GM19395 (cell line): ENCODE data around the gene MAEA.

Experiments used
- ATAC-seq: cut with Tn5 transposase; IDR thresholded peaks from one replicate; pipeline ENCODE4 v1.9.1; 2021; ENCODE audit warnings: mild to moderate bottlenecking, moderate library complexity; ENCODE audit not compliant: unreplicated experiment

MAEA gene

GRCh38 chr4:1376841-1377605 is 87.3 kb downstream of the MAEA start:
- no peak for ATAC-seq

DNA sequence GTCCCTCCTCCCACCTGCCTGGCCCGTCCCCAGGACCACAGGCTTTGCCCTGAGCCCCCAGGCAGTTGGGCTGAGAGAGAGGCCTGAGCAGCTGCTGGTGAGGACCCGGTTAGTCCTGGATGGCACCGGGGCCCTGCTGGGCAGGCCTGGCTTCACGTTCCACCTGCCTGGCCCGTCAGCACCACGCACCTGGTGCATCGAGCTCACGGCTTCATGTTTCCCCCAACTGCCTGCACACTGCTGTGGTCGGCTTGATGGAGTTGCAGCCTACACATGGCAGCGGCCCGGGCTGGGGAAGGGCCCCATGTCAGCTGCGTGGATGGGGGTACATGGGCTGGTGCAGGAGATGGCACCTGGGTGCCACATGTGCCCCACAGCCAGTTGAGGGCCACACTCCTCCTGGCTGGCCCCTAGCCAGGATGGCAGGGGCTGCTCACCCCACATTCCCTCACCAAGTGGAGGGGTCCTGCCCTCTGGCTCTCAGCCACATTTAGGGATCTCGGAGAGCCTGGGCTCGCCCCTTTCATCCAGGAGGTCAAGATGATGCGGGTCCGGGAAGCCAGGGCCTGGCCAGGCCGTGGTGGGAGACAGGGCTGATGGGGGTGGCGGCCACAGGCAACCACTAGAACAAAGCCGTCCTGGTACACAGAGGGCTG is 88.0 kb downstream of the MAEA start:
- ATAC-seq: no peak

GRCh38 chr4:1378559-1379231 is 89.0 kb downstream of the MAEA start:
- ATAC-seq: no peak

- no peak for ATAC-seq
Observed at GRCh38 chr4:1379351-1379781, 89.7 kb downstream of the MAEA start.

GRCh38 chr4:1379801-1380331 is 90.2 kb downstream of the MAEA start:
- ATAC-seq: no peak

DNA sequence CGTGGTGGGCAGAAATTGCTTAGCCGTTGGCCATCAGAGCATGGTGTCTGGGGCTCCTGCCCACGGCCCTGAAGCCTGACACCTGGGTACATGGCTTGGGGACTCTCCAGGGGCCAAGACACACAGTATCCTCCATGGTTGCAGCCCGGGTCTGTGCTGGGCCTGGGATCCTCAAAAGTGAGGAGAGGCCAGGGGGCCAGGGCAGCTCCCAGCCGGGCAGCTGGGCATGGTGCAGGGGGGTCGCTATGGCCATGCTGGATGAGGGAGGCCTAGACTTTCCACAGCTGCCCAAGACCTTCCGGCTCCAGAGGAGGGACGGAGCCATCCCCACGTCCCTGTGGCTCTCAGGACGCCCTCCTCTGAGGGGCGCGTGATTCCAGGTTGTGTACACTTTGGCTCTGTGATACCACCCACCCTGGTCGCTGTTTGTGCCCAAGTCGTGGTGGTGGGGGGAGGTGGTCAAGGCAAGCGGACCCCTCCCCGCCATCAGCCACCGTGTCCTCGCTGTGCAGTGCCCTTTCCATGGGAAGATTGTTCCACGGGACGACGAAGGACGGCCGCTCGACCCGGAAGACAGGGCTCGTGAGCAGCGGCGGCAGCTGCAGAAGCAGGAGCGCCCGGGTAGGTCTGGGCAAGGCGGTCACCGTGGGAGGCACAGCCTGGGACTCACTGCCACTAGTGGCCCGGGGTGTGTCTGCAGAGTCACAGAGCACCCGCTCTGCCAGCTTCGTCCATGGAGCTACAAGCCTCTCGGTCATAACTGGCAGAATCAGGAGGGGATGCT is 90.9 kb downstream of the MAEA start:
- ATAC-seq: no peak

DNA sequence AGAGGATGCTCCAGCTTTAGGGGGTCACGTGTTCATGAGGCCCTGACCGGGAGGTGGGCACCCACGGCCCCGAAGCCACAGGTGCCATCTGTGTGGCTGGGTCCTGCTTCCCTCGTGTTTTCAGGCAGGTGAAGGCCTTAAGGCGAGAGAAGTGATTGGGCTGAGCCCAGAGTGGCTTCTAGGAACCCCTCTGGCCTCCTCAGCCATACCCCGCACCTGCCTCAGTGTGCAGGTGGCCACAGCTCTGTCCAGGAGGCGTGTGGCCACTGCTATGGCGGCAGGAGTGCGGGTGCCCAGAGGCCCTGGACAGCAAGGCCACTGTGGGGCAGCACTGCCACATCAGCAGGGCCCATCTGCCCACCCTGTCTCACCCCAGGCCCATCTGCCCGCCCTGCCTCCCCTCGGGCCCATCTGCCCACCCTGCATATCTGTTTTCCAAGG is 91.5 kb downstream of the MAEA start:
- no peak for ATAC-seq

- ATAC-seq: no peak
Observed at GRCh38 chr4:1381944-1382541, 92.4 kb downstream of the MAEA start.

DNA sequence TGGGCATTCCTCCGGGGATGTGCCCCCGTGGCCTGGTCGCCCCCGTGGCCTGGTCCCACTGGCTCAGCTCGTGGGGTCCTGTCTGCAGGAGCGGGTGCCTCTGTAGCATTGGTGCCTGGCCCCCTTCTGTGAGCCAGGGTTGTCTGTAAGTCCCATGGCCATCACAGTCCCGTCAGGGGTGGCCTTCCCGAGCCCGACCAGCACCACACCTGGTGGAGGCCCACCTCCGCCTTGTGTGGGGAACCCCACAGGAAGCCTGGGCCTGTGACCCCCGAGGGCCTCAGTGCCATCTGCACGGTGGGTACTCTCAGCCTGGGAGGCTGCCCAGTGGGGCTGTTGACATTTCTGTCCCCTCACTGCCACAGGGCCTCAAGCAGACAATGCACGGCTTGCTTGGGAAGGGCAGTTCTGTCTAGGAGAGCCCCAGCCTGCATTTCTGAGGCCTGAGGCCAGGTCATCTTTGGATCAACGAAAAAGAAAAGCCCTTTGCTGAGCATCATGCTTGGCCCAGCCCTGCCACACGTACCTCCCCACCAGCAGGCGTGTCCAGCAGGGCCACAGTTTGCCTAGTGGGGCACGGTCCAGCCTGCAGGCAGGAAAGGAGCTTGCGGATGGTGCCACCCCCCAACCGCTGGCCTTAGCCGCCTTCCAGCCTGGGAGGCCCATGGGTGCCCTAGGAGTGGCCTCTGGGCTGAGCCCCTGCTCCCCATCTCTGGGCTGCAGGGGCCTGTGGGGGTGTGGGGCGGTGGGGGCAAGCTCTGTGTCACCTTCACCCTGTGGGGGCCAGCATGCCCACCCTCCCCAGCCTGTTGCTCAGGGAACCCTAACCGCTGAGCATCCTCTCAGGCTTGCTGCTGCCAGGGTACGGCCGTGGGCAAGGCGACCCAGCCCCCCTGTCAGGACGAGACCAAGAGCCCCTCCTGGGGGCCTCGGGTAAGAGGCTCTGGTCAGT is 93.4 kb downstream of the MAEA start:
- no peak for ATAC-seq

DNA sequence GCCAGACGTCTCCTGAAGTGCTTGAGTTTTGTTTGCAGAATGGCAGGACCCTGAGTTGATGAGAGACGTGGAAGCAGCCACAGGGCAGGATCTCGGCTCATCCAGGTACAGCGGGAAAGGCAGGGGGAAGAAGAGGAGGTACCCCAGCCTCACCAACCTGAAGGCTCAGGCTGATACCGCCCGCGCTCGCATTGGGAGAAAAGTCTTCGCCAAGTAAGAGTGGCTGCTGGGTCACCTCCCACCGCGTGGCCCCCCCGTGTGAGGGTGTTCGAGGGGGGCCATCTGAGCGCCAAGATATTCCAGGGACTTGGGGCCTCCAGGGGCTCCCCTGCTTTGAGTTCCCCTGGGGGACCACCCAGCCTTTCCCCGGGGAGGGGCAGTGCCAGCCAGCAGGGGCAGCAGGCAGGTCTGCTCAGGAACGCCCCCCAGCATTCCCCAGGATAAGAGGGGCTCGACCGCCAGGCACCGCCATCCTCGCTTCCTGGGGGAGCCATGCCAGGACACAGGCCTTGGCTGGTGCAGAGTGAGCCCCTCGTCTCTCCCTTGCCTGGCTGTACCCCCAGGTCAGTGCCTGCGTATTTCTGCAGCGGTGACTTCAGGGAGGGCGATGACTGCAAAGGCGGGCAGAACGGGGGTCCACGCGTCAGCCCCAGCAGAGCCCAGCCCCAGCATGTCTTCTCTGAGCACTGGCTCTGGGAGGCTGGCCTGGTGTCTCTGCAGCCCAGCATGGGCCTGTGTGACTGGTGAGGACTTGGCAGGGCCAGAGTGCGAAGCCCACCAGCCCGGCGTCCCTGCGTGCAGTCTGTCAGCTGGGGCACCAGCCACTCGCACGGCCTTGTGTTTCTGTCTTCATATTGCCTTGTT is 94.3 kb downstream of the MAEA start:
- no peak for ATAC-seq

DNA sequence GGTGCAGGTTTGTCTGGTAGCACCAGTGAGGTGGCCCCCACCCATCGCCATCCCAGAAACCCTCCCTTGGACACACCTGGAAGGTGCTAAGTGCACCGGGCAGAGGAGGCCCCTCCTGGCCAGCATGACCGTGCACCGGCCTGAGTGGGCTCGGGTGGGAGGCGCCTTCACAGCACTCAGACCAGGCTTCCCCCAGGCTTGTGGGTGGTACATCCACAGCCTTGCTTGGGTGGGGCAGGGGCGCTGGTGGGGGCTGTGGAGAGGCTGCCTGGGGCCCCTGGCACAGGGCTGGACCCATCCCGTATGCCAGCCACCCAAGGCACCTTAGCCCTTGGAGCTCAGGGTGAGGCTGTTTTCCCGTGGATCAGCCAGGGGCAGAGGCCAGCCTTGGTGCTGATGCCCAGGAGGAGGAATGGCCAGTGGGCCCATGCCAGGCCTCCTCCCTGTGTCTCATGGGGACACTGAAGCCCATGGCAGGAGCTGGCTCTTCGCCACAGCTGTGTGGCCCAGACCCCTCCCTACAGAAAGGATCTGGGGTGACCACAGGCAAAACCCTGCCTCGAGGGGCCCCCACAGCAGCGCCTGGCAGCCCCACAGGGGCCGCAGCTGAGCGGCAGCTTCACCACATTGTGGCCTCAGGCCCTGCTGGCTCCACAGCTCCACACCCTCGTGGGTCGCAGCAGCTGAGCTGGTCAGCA is 95.1 kb downstream of the MAEA start:
- ATAC-seq: no peak

GRCh38 chr4:1385373-1386340 is 96.0 kb downstream of the MAEA start:
- ATAC-seq: no peak
